H1 (cell line): ENCODE results near the gene TSTD2. TPM values are rescaled to one million over a fixed set of nuclear protein-coding genes. Genes with fewer than 3 reads are reported as not detected.

Source experiments
- CTCF ChIA-PET: fragments of 300-600 bp; sonication (Branson Sonifier 250); formaldehyde crosslinking; loops from one replicate; lab custom pipeline; 2021; ENCODE audit not compliant: partially characterized antibody; lab: Charles Lee
- POLR2A ChIA-PET: fragments of 300-600 bp; sonication (Branson Sonifier 250); formaldehyde crosslinking; loops from one replicate; lab custom pipeline; 2021; ENCODE audit warnings: inconsistent platforms; ENCODE audit not compliant: partially characterized antibody; lab: Charles Lee
- DNase-seq, 2 experiments: peaks; one replicate each; pipeline versions ENCODE4 v3.0.0 to v3.0.0-alpha.2; 2010 to 2022; ENCODE audit warnings: low spot score in 2 of 2, low read depth in 1 of 2, mixed read lengths in 1 of 2
- FAIRE-seq: peaks from 2 replicates; lab custom pipeline; 2011; peaks lifted over from hg19 to GRCh38; lab: Jason Lieb, UNC
- H2AFZ ChIP-seq: 2 replicates; pipeline ENCODE4 v1.8.1; 2012; ENCODE audit warnings: low read length, inconsistent platforms
- H2AK5ac ChIP-seq: 2 replicates; pipeline ENCODE4 v1.6.1; 2013; ENCODE audit warnings: low read depth, low read length
- H2BK120ac ChIP-seq: replicated peaks from 2 replicates; pipeline ENCODE3; 2013; ENCODE audit warnings: low read depth, low read length, inconsistent platforms
- H2BK12ac ChIP-seq: 2 replicates; pipeline ENCODE4 v1.6.1; 2013; ENCODE audit warnings: low read depth, low read length
- H2BK15ac ChIP-seq: 2 replicates; pipeline ENCODE4 v1.6.1; 2013; ENCODE audit warnings: low read length
- H2BK20ac ChIP-seq: 2 replicates; pipeline ENCODE4 v1.6.1; 2013; ENCODE audit warnings: low read length
- H2BK5ac ChIP-seq: 2 replicates; pipeline ENCODE4 v1.6.1; 2013; ENCODE audit warnings: low read depth, low read length
- H3K14ac ChIP-seq: 2 replicates; pipeline ENCODE4 v1.6.1; 2013; ENCODE audit warnings: inconsistent platforms; ENCODE audit not compliant: insufficient read length
- H3K18ac ChIP-seq: 2 replicates; pipeline ENCODE4 v1.6.1; 2013; ENCODE audit warnings: low read length; ENCODE audit errors: extremely low read depth
- H3K23ac ChIP-seq: 2 replicates; pipeline ENCODE4 v1.6.1; 2013; ENCODE audit warnings: inconsistent platforms; ENCODE audit not compliant: insufficient read length
- H3K23me2 ChIP-seq: 2 replicates; pipeline ENCODE4 v1.6.1; 2013; ENCODE audit warnings: low read depth, low read length
- H3K27ac ChIP-seq: 2 replicates; pipeline ENCODE4 v1.6.1; 2011; ENCODE audit warnings: low read depth, low read length, inconsistent platforms
- H3K27me3 ChIP-seq, 4 experiments: replicated peaks in 1 of 4; 1 replicate in 1 of 4; 2 replicates in 3 of 4; pipeline versions ENCODE4 v1.6.1 to v1.8.1; 2011 to 2013; ENCODE audit warnings: low read length in 3 of 4, mild to moderate bottlenecking in 3 of 4, inconsistent platforms in 2 of 4, mixed read lengths in 2 of 4, moderate library complexity in 1 of 4; ENCODE audit not compliant: control insufficient read depth in 3 of 4, insufficient read depth in 3 of 4; ENCODE audit errors: extremely low read depth in 1 of 4
- H3K36me3 ChIP-seq, 4 experiments: 2 replicates each; pipeline versions ENCODE4 v1.6.1 to v1.8.1; 2011 to 2013; ENCODE audit warnings: mild to moderate bottlenecking in 4 of 4, low read length in 3 of 4, moderate library complexity in 2 of 4, control low read depth in 1 of 4, inconsistent platforms in 1 of 4; ENCODE audit not compliant: insufficient read depth in 4 of 4, control insufficient read depth in 2 of 4
- H3K4ac ChIP-seq: replicated peaks from 2 replicates; pipeline ENCODE3; 2013; ENCODE audit warnings: low read length, low read depth, mixed read lengths, inconsistent platforms; ENCODE audit not compliant: insufficient read length
- H3K4me1 ChIP-seq, 4 experiments: replicated peaks in 1 of 4; 1 replicate in 1 of 4; 2 replicates in 3 of 4; pipeline versions ENCODE4 v1.6.1 to v1.8.1; 2011 to 2013; ENCODE audit warnings: low read length in 3 of 4, inconsistent platforms in 2 of 4, mixed read lengths in 1 of 4; ENCODE audit not compliant: insufficient read depth in 4 of 4, control insufficient read depth in 3 of 4
- H3K4me2 ChIP-seq, 2 experiments: 2 replicates each; pipeline versions ENCODE4 v1.6.1 to v1.8.1; 2011 to 2013; ENCODE audit warnings: low read depth in 2 of 2, low read length in 2 of 2, control low read depth in 1 of 2, inconsistent platforms in 1 of 2, mild to moderate bottlenecking in 1 of 2; ENCODE audit not compliant: insufficient read depth in 1 of 2
- H3K4me3 ChIP-seq, 4 experiments: fragments of 200-600, 300-600 bp in 1 of 4; sonication (generic), shearing (Covaris generic), sonication (Bioruptor Twin) in 1 of 4; 2 replicates each; pipeline versions ENCODE4 v1.5.1 to v1.8.1; 2011 to 2016; ENCODE audit warnings: low read length in 4 of 4, low read depth in 3 of 4, control low read depth in 2 of 4, inconsistent platforms in 2 of 4, mild to moderate bottlenecking in 2 of 4, mixed read lengths in 1 of 4, moderate library complexity in 1 of 4; ENCODE audit not compliant: insufficient read depth in 2 of 4; ENCODE audit errors: extremely low read depth in 1 of 4
- H3K56ac ChIP-seq: replicated peaks from 2 replicates; pipeline ENCODE3; 2013; ENCODE audit warnings: low read depth, mild to moderate bottlenecking, mixed read lengths, low read length, inconsistent platforms; ENCODE audit not compliant: insufficient read length
- H3K79me1 ChIP-seq: 2 replicates; pipeline ENCODE4 v1.6.1; 2013; ENCODE audit warnings: low read depth, low read length, control low read depth
- H3K79me2 ChIP-seq, 2 experiments: 2 replicates each; pipeline versions ENCODE4 v1.6.1 to v1.8.1; 2012 to 2013; ENCODE audit warnings: low read length in 2 of 2, mild to moderate bottlenecking in 2 of 2, inconsistent platforms in 1 of 2; ENCODE audit not compliant: insufficient read depth in 2 of 2, control insufficient read depth in 1 of 2
- H3K9ac ChIP-seq, 4 experiments: replicated peaks in 1 of 4; 1 replicate in 1 of 4; 2 replicates in 3 of 4; pipeline versions ENCODE4 v1.6.1 to v1.8.1; 2011 to 2013; ENCODE audit warnings: low read depth in 3 of 4, low read length in 3 of 4, control low read depth in 2 of 4, mild to moderate bottlenecking in 2 of 4, moderate library complexity in 2 of 4, inconsistent platforms in 1 of 4; ENCODE audit errors: extremely low read depth in 1 of 4
- H3K9me3 ChIP-seq, 2 experiments: 2 replicates each; pipeline versions ENCODE4 v1.6.1 to v1.8.1; 2012 to 2013; ENCODE audit warnings: mild to moderate bottlenecking in 2 of 2, moderate library complexity in 2 of 2, control low read depth in 1 of 2, inconsistent platforms in 1 of 2, low read depth in 1 of 2, low read length in 1 of 2, mixed read lengths in 1 of 2; ENCODE audit not compliant: insufficient read depth in 2 of 2
- H4K20me1 ChIP-seq, 2 experiments: replicated peaks in 1 of 2; 2 replicates each; pipeline versions ENCODE3 to v1.8.1; 2011 to 2013; ENCODE audit warnings: inconsistent platforms in 2 of 2, low read length in 2 of 2, mild to moderate bottlenecking in 1 of 2; ENCODE audit not compliant: insufficient read depth in 2 of 2, control insufficient read depth in 1 of 2
- H4K5ac ChIP-seq: 2 replicates; pipeline ENCODE4 v1.6.1; 2013; ENCODE audit warnings: low read length, low read depth, mixed read lengths, inconsistent platforms; ENCODE audit not compliant: insufficient read length
- H4K8ac ChIP-seq: 2 replicates; pipeline ENCODE4 v1.8.0; 2013; ENCODE audit warnings: mild to moderate bottlenecking, moderate library complexity, low read length, inconsistent platforms; ENCODE audit not compliant: insufficient read depth; ENCODE audit errors: extremely low read depth
- H4K91ac ChIP-seq: replicated peaks from 2 replicates; pipeline ENCODE3; 2013; ENCODE audit warnings: low read length, mixed read lengths, inconsistent platforms; ENCODE audit not compliant: insufficient read length
- EGR1 ChIP-seq: IDR thresholded peaks from 2 replicates; pipeline ENCODE4 v1.6.1; 2011; ENCODE audit warnings: low read depth, low read length, borderline replicate concordance
- GTF2F1 ChIP-seq: IDR thresholded peaks from 2 replicates; pipeline ENCODE4 v1.6.1; 2012; ENCODE audit warnings: low read depth, low read length, improper control_type of control experiment, borderline replicate concordance
- PHF8 ChIP-seq: fragments of 200-600 bp; sonication (generic); conservative IDR thresholded peaks from 2 replicates; pipeline ENCODE4 v1.7.1; 2012; ENCODE audit warnings: low read depth, mild to moderate bottlenecking, inconsistent platforms, low read length, moderate library complexity
- SP1 ChIP-seq: IDR thresholded peaks from 2 replicates; pipeline ENCODE4 v1.6.1; 2011; ENCODE audit warnings: low read depth, low read length
- SUZ12 ChIP-seq: fragments of 200-600 bp; sonication (generic); IDR thresholded peaks from 2 replicates; pipeline ENCODE4 v1.6.1; 2012; ENCODE audit warnings: mild to moderate bottlenecking, inconsistent platforms, low read length, moderate library complexity, mixed read lengths
- TBP ChIP-seq: IDR thresholded peaks from 2 replicates; pipeline ENCODE4 v1.6.1; 2011; ENCODE audit warnings: low read depth, low read length, improper control_type of control experiment
- WGBS, 2 experiments: shearing (Covaris generic) in 1 of 2; methylation state at CpG; one replicate each; pipeline versions ENCODE4 v1.1.6 to v1.1.7; 2013 to 2015; ENCODE audit warnings: low lambda C conversion rate in 2 of 2, mixed read lengths in 2 of 2, inconsistent platforms in 1 of 2, low coverage in 1 of 2, missing lambda C conversion rate in 1 of 2; ENCODE audit not compliant: insufficient replicate concordance in 2 of 2, insufficient coverage in 1 of 2, insufficient read length in 1 of 2; ENCODE audit errors: extremely low coverage in 1 of 2, missing lambda C conversion rate in 1 of 2; 5-methylcytosine and 5-hydroxymethylcytosine counted together
- polyA plus RNA-seq, 7 experiments: library from polyadenylated mRNA; depleted of rRNA in 3 of 7; stranded (reverse) in 5 of 7; unstranded in 2 of 7; fragments of >200 nt in 5 of 7; fragments of 200-250 nt in 2 of 7; gene quantifications; 1 replicate in 5 of 7; 2 replicates in 1 of 7; 4 replicates in 1 of 7; pipeline versions ENCODE4 v1.2.1 to v1.2.3, GENCODE V29; 2011 to 2013; ENCODE audit warnings: missing spikeins in 2 of 7, mixed read lengths in 2 of 7
- total RNA-seq: library from RNA; stranded (reverse); fragmentation: NEBNext Ultra II Directional; extraction: Animal tissue kit (Norgen Biotek cat#: 25700); gene quantifications from 2 replicates; pipeline ENCODE4 v1.2.1, GENCODE V29; 2021

Gene TSTD2
- total and polyA plus RNA-seq, 2 of the 8 experiments (the other 6 are each of a cell fraction or from before 2014, with no cell fraction given): 16.1 to 17.5 TPM

GRCh38 chr9:97636903-97637302 is 3.7 kb upstream of the TSTD2 start:
- no peaks in the 10 kb centered on the region for H3K27me3 ChIP-seq
- POLR2A ChIA-PET: no interaction called here
- CTCF ChIA-PET: no interaction called here
- H3K56ac ChIP-seq: no peak overlapping the region
- no peak for DNase-seq
- TF ChIP-seq TBP (no peak), EGR1 (no peak), SUZ12 (no peak), SP1 (no peak), GTF2F1 (no peak), PHF8 (no peak)
- TF ChIP-seq, all 59 proteins: peak for 0
- Histone ChIP-seq H3K14ac (no peak overlapping the region), H2BK120ac (no peak overlapping the region), H3K4ac (no peak overlapping the region), H3K79me2 (peaks cover 24 to 73% of the 10 kb centered on the region in 2 experiments), H3K4me3 (no peak overlapping the region), H2BK20ac (no peak overlapping the region), H2BK15ac (no peak overlapping the region), H3K4me1 (peaks cover 0 to 5% (median under 1%) of the 10 kb centered on the region in 4 experiments; a peak in 4 of 7 replicates), H3K27ac (no peak overlapping the region), H2BK5ac (no peak overlapping the region), H4K91ac (no peak overlapping the region), H4K8ac (no peak overlapping the region), H3K9me3 (no peaks in the 10 kb centered on the region), H2AK5ac (no peak overlapping the region), H3K36me3 (peaks cover 0 to 5% (median under 1%) of the 10 kb centered on the region in 4 experiments; a peak in 2 of 8 replicates), H2BK12ac (no peak overlapping the region), H4K5ac (no peak overlapping the region), H3K23ac (no peak overlapping the region), H3K4me2 (no peak overlapping the region; a peak in 1 of 4 replicates), H3K18ac (no peak overlapping the region), H3K79me1 (no peaks in the 10 kb centered on the region; the same call in 1 of the 2 replicates), H2AFZ (no peak overlapping the region), H3K23me2 (peaks cover 5% of the 10 kb centered on the region), H3K9ac (no peak overlapping the region), H4K20me1 (peaks cover 11 to 15% of the 10 kb centered on the region in 2 experiments)
- no peak for FAIRE-seq
- WGBS, 2 experiments: 86% methylated on average over 3 of the region's 3 CpGs; no CpG with 5 or more reads in 1 of the 2 experiments
